ENCODE results near the gene PHLDA2. TPM values are rescaled to one million over a fixed set of nuclear protein-coding genes. Genes with fewer than 3 reads are reported as not detected.

Gene PHLDA2
- total RNA-seq, 2 experiments from 2014 or later: 3.6 to 3.7 TPM

DNA sequence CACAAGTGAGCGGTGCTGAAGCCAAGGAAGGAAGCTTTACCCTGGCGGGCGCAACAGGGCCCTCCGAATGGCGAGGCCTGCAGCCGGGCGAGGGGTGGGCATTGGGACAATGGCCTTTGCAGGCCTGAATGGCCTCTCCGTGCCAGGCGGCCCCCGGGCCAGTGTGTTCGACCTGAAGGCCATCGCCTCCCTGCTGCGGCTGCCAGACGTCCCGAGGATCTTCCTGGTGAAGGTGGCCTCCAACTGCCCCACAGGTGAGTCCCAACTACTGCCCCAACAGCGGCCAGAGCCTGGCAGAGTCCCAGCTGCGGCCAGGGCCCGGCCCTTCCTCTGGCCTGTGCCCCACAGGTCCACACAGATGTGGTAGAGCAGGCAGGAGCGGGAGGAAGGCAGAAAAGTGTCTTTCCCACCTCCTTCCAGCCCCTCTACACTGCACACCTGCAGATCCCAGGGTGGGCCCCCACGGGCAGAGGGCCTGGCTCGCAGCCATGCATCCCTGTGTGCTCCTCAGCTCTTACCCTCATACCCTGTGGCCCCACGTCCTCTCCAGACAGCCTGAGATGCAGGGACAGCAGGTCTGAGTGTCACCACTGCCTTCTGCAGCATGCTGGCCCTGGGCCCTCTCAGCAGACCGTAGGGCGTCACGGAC, 11.3 kb downstream of the PHLDA2 start:
- Mint-ChIP-seq H3K27ac (no peak overlapping the region), H3K27me3 (no peaks in the 10 kb centered on the region), H3K4me3 (no peak overlapping the region), H3K36me3 (ENCODE audit: low read depth) (no peaks in the 10 kb centered on the region), H3K4me1 (ENCODE audit: low read depth) (peaks cover 7% of the 10 kb centered on the region), H3K9me3 (no peaks in the 10 kb centered on the region)
- ChIA-PET CTCF (interaction anchor here (1.1 to 2.0 kb wide), 2 partner anchors 12 to 385 kb away, joined by 3 to 11 read pairs; no protein-coding TSS in a partner anchor), POLR2A (no interaction called here)
- DNase-seq (no peak), ATAC-seq (no peak)
- intact Hi-C loops (cut with micrococcal nuclease): no loop called here
- TF ChIP-seq, protein P1, sequence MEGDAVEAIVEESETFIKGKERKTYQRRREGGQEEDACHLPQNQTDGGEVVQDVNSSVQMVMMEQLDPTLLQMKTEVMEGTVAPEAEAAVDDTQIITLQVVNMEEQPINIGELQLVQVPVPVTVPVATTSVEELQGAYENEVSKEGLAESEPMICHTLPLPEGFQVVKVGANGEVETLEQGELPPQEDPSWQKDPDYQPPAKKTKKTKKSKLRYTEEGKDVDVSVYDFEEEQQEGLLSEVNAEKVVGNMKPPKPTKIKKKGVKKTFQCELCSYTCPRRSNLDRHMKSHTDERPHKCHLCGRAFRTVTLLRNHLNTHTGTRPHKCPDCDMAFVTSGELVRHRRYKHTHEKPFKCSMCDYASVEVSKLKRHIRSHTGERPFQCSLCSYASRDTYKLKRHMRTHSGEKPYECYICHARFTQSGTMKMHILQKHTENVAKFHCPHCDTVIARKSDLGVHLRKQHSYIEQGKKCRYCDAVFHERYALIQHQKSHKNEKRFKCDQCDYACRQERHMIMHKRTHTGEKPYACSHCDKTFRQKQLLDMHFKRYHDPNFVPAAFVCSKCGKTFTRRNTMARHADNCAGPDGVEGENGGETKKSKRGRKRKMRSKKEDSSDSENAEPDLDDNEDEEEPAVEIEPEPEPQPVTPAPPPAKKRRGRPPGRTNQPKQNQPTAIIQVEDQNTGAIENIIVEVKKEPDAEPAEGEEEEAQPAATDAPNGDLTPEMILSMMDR (IDR thresholded peaks at IDR 0.05): no peak

DNA sequence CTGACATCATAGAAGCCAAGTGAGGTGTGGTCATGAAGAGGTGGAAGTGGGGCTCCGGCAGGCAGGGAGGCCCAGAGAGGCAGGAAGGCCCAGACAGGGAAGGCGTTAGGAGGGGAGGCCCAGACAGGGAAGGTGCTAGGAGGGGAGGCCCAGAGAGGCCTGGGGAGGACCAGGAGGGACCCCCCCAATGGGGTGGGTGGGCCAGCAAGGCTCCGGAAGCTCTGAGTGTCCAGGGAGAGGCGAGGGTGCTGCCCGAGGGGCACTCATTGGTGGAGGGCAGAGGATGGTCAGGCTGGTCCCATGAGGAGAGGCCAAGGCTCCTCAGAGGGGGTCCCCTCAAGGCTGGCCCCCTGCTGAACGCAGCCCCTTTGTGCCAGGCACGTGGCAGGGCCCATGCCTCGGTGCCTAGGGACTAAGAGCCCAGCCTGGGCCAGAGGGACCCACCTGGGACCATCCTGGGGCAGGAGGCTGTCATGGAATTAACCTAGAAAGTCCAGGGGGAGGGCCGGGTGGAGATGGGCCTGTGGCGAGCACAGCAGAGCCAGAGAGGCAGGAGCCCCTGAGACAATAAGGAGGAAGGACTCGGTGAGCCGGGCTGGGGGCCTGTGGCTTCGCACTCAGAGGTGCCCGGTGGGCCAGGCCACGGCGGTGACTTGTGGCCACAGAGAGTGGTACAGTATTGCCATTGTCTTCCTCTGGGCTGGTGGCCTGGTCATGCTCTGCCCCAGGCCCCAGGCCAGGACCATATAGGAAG, 12.2 kb downstream of the PHLDA2 start:
- TF ChIP-seq, protein P1 (IDR thresholded peaks at IDR 0.05): no peak
- Mint-ChIP-seq H3K27me3 (no peaks in the 10 kb centered on the region), H3K36me3 (ENCODE audit: low read depth) (no peaks in the 10 kb centered on the region), H3K9me3 (no peaks in the 10 kb centered on the region), H3K4me3 (no peak overlapping the region), H3K4me1 (ENCODE audit: low read depth) (peaks cover 7% of the 10 kb centered on the region), H3K27ac (no peak overlapping the region)
- ChIA-PET CTCF (interaction anchor here (2.0 kb wide), 1 partner anchor 13 kb away, joined by 11 read pairs; no protein-coding TSS in a partner anchor), POLR2A (interaction anchor here (1.9 kb wide), 1 partner anchor 14 kb away, joined by 5 read pairs; no protein-coding TSS in a partner anchor)
- intact Hi-C loops (cut with micrococcal nuclease): no loop called here
- DNase-seq (no peak), ATAC-seq (no peak)

DNA sequence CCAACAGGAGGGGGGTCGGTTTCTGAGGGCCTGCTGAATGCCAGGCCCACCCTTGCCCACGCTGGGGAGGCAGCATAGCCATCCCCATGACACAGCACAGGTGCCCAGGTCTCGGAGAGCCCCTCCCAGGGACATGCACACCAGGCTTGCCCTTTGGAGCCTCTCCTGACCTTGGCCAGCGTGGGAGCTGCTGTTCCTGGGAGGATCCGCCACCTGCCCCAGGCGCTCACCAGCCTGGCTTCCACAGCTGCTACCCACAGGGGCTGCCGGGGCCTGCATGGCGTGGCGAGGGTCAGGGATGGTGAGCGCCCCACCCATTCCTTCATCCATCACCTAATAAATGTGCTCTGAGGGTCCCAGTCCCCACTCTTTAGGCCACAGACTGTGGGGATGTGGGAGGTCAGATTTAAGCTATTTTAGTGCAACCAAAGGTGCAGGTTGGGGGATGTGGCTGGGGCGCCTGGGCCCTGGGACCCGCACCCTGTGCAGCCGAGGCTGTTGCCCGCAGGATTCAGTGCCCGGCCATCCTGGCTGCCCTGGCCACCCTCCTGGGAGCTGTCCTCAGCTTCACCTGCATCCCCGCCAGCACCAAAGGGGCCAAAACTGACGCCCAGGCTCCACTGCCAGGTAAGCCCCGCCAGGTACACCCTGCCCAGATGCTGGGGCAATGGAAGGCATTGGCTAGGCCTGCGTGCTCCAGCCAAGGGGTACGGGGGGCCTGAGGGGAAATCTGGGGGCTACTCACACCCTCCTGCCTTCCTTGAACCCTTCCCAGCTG, 12.9 kb downstream of the PHLDA2 start:
- H3K4me3 Mint-ChIP-seq: no peak overlapping the region
- intact Hi-C loops (cut with micrococcal nuclease): no loop called here
- H3K36me3 Mint-ChIP-seq (ENCODE audit: low read depth): no peaks in the 10 kb centered on the region
- POLR2A ChIA-PET: interaction anchor here (1.9 kb wide), 1 partner anchor 13 kb away, joined by 5 read pairs; no protein-coding TSS in a partner anchor
- H3K9me3 Mint-ChIP-seq: no peaks in the 10 kb centered on the region
- TF ChIP-seq, protein P1 (IDR thresholded peaks at IDR 0.05): no peak
- H3K4me1 Mint-ChIP-seq (ENCODE audit: low read depth): peaks cover 7% of the 10 kb centered on the region
- ATAC-seq: no peak
- H3K27ac Mint-ChIP-seq: no peak overlapping the region
- no peak for DNase-seq
- no peaks in the 10 kb centered on the region for H3K27me3 Mint-ChIP-seq
- CTCF ChIA-PET: interaction anchor here (0.9 kb wide), 1 partner anchor 16 kb away, joined by 3 read pairs; no protein-coding TSS in a partner anchor

GRCh38 chr11:2915473-2915872, 13.7 kb downstream of the PHLDA2 start:
- intact Hi-C loops (cut with micrococcal nuclease): no loop called here
- Mint-ChIP-seq H3K4me1 (ENCODE audit: low read depth) (peaks cover 7% of the 10 kb centered on the region), H3K27me3 (no peaks in the 10 kb centered on the region), H3K27ac (no peak overlapping the region), H3K4me3 (no peak overlapping the region), H3K36me3 (ENCODE audit: low read depth) (no peaks in the 10 kb centered on the region), H3K9me3 (no peaks in the 10 kb centered on the region)
- CTCF ChIA-PET: interaction anchor here (0.6 to 0.9 kb wide), 3 partner anchors 14 to 382 kb away, joined by 3 read pairs; partner anchors contain the start of gene PHLDA2
- ATAC-seq (no peak), DNase-seq (no peak)
- POLR2A ChIA-PET: interaction anchor here (0.9 to 1.9 kb wide), 2 partner anchors 11 to 12 kb away, joined by 3 to 5 read pairs; no protein-coding TSS in a partner anchor
- TF ChIP-seq, protein P1 (IDR thresholded peaks at IDR 0.05): no peak
